Myocyte (in vitro differentiated cells): ENCODE results near the gene MAPK8IP3. TPM values are rescaled to one million over a fixed set of nuclear protein-coding genes. Genes with fewer than 3 reads are reported as not detected.

ENCODE experiments used
- DNase-seq: peaks from one replicate; pipeline ENCODE4 v3.0.0-alpha.2; 2012; ENCODE audit warnings: low read depth
- total RNA-seq: library from RNA; depleted of rRNA; stranded (reverse); fragments of >200 nt; gene quantifications from 2 replicates; pipeline ENCODE4 v1.2.3, GENCODE V29; 2014

Gene MAPK8IP3
- total RNA-seq, 1 donor from 2014 or later: 108 TPM

GRCh38 chr16:1676661-1677060 is 29.3 kb upstream of the MAPK8IP3 start:
- DNase-seq: no peak

- no peak for DNase-seq
Measured at GRCh38 chr16:1677339-1677738, 28.7 kb upstream of the MAPK8IP3 start.

- DNase-seq: peak; percentile 96
Measured at GRCh38 chr16:1677942-1678499, 28.0 kb upstream of the MAPK8IP3 start, which contains the start of gene JPT2. JPT2 (plus strand) TSS chr16:1678279; CDS start chr16:1678313, 34 bp downstream.

GRCh38 chr16:1678500-1679098 is 27.4 kb upstream of the MAPK8IP3 start:
- DNase-seq: peak; percentile 40

GRCh38 chr16:1680361-1680760 is 25.6 kb upstream of the MAPK8IP3 start:
- no peak for DNase-seq

- no peak for DNase-seq
Measured at GRCh38 chr16:1681032-1681431, 25.0 kb upstream of the MAPK8IP3 start.

GRCh38 chr16:1687427-1688316 is 18.3 kb upstream of the MAPK8IP3 start:
- no peak for DNase-seq

GRCh38 chr16:1688807-1689560 is 17.0 kb upstream of the MAPK8IP3 start:
- no peak for DNase-seq

GRCh38 chr16:1689853-1690252 is 16.1 kb upstream of the MAPK8IP3 start:
- DNase-seq: no peak

GRCh38 chr16:1690810-1691209 is 15.2 kb upstream of the MAPK8IP3 start:
- no peak for DNase-seq

GRCh38 chr16:1691276-1691675 is 14.7 kb upstream of the MAPK8IP3 start:
- no peak for DNase-seq

- DNase-seq: no peak
Measured at GRCh38 chr16:1691956-1692355, 14.0 kb upstream of the MAPK8IP3 start.

GRCh38 chr16:1696863-1697262 is 9.1 kb upstream of the MAPK8IP3 start:
- no peak for DNase-seq

GRCh38 chr16:1698680-1699079 is 7.3 kb upstream of the MAPK8IP3 start:
- no peak for DNase-seq

GRCh38 chr16:1700246-1700645 is 5.7 kb upstream of the MAPK8IP3 start:
- no peak for DNase-seq

GRCh38 chr16:1701216-1701878 is 4.6 kb upstream of the MAPK8IP3 start:
- no peak for DNase-seq

GRCh38 chr16:1705324-1705687 is 689 bp upstream of the MAPK8IP3 start:
- DNase-seq: peak; percentile 62

GRCh38 chr16:1706386-1707192 is 594 bp downstream of the MAPK8IP3 start:
- DNase-seq: peak; percentile 39

GRCh38 chr16:1707193-1707790 is 1.3 kb downstream of the MAPK8IP3 start:
- peak; percentile 44 for DNase-seq
